ENCODE measurements around the gene KIAA1328.

The KIAA1328 gene

GRCh38 chr18:37242826-37243560 lies 414.1 kb downstream of the KIAA1328 start:
- Histone ChIP-seq H3K4me3 (ENCODE audit: insufficient read depth, low read length, poor library complexity, severe bottlenecking) (no peak overlapping the region), H3K27me3 (ENCODE audit: low read length) (no peaks in the 10 kb centered on the region), H3K4me2 (ENCODE audit: low read depth, low read length, poor library complexity, severe bottlenecking) (no peak overlapping the region), H3K79me2 (ENCODE audit: insufficient read depth, low read length) (no peaks in the 10 kb centered on the region), H3F3A (ENCODE audit: insufficient read depth) (no peaks in the 10 kb centered on the region), H3K9ac (ENCODE audit: low read length) (no peak overlapping the region), H2AFZ (ENCODE audit: low read depth, low read length, severe bottlenecking) (no peak overlapping the region), H3K9me3 (ENCODE audit: insufficient read depth, low read length) (no peaks in the 10 kb centered on the region), H3K9me2 (replicated peaks; ENCODE audit: insufficient read depth, low read length) (no peaks in the 10 kb centered on the region), H3K36me3 (ENCODE audit: low read length) (no peaks in the 10 kb centered on the region), H3K27ac (ENCODE audit: low read depth, low read length) (no peak overlapping the region), H4K20me1 (ENCODE audit: low read depth, low read length) (no peaks in the 10 kb centered on the region)
- TF ChIP-seq EZH2phosphoT487 (conservative IDR thresholded peaks at IDR 0.05; ENCODE audit: low read length) (no peak), CTCF (IDR thresholded peaks at IDR 0.05; ENCODE audit: insufficient read depth, low read length, poor library complexity, severe bottlenecking) (no peak)

GRCh38 chr18:37243741-37244140 lies 414.8 kb downstream of the KIAA1328 start:
- H2AFZ ChIP-seq (ENCODE audit: low read depth, low read length, severe bottlenecking) = no peak overlapping the region

GRCh38 chr18:37244618-37245017 lies 415.7 kb downstream of the KIAA1328 start:
- no peak overlapping the region for H3K4me2 ChIP-seq (ENCODE audit: low read depth, low read length, poor library complexity, severe bottlenecking)
- no peaks in the 10 kb centered on the region for H3K9me2 ChIP-seq (replicated peaks; ENCODE audit: insufficient read depth, low read length)
- no peaks in the 10 kb centered on the region for H3F3A ChIP-seq (ENCODE audit: insufficient read depth)
- no peaks in the 10 kb centered on the region for H3K79me2 ChIP-seq (ENCODE audit: insufficient read depth, low read length)
- H3K9me3 ChIP-seq (ENCODE audit: insufficient read depth, low read length) = no peaks in the 10 kb centered on the region
- no peak overlapping the region for H3K4me3 ChIP-seq (ENCODE audit: insufficient read depth, low read length, poor library complexity, severe bottlenecking)
- no peaks in the 10 kb centered on the region for H3K36me3 ChIP-seq (ENCODE audit: low read length)
- TF ChIP-seq CTCF (IDR thresholded peaks at IDR 0.05; ENCODE audit: insufficient read depth, low read length, poor library complexity, severe bottlenecking) (no peak), EZH2phosphoT487 (conservative IDR thresholded peaks at IDR 0.05; ENCODE audit: low read length) (no peak)
- no peaks in the 10 kb centered on the region for H4K20me1 ChIP-seq (ENCODE audit: low read depth, low read length)
- no peak overlapping the region for H3K9ac ChIP-seq (ENCODE audit: low read length)
- no peak overlapping the region for H2AFZ ChIP-seq (ENCODE audit: low read depth, low read length, severe bottlenecking)
- no peaks in the 10 kb centered on the region for H3K27me3 ChIP-seq (ENCODE audit: low read length)
- H3K27ac ChIP-seq (ENCODE audit: low read depth, low read length) = no peak overlapping the region

More at GRCh38 chr18:37243741-37244140, 414.8 kb downstream of the KIAA1328 start:
- no peaks in the 10 kb centered on the region for H3K27me3 ChIP-seq (ENCODE audit: low read length)
- no peaks in the 10 kb centered on the region for H3F3A ChIP-seq (ENCODE audit: insufficient read depth)
- no peak overlapping the region for H3K4me3 ChIP-seq (ENCODE audit: insufficient read depth, low read length, poor library complexity, severe bottlenecking)
- H3K36me3 ChIP-seq (ENCODE audit: low read length) = no peaks in the 10 kb centered on the region
- no peaks in the 10 kb centered on the region for H3K79me2 ChIP-seq (ENCODE audit: insufficient read depth, low read length)
- no peak overlapping the region for H3K27ac ChIP-seq (ENCODE audit: low read depth, low read length)
- H3K9ac ChIP-seq (ENCODE audit: low read length) = no peak overlapping the region
- H4K20me1 ChIP-seq (ENCODE audit: low read depth, low read length) = no peaks in the 10 kb centered on the region
- H3K9me2 ChIP-seq (replicated peaks; ENCODE audit: insufficient read depth, low read length) = no peaks in the 10 kb centered on the region
- TF ChIP-seq CTCF (IDR thresholded peaks at IDR 0.05; ENCODE audit: insufficient read depth, low read length, poor library complexity, severe bottlenecking) (no peak), EZH2phosphoT487 (conservative IDR thresholded peaks at IDR 0.05; ENCODE audit: low read length) (no peak)
- no peak overlapping the region for H3K4me2 ChIP-seq (ENCODE audit: low read depth, low read length, poor library complexity, severe bottlenecking)
- H3K9me3 ChIP-seq (ENCODE audit: insufficient read depth, low read length) = no peaks in the 10 kb centered on the region
